BE2C (cell line): Measurements from ENCODE around the gene HNRNPK.

Experiments
- DNase-seq: peaks from one replicate; pipeline ENCODE4 v3.0.0-alpha.2; 2020
- H3K27me3 ChIP-seq: fragments of 250-450 bp; sonication (Bioruptor Pico); 2 replicates; pipeline ENCODE4 v1.5.1; 2020; ENCODE audit warnings: mild to moderate bottlenecking
- H3K36me3 ChIP-seq: fragments of 250-450 bp; sonication (Bioruptor Pico); 2 replicates; pipeline ENCODE4 v1.5.1; 2020; ENCODE audit warnings: mild to moderate bottlenecking
- H3K4me1 ChIP-seq: fragments of 250-450 bp; sonication (Bioruptor Pico); 2 replicates; pipeline ENCODE4 v1.5.1; 2020
- H3K4me3 ChIP-seq: 2 replicates; pipeline ENCODE4 v1.5.1; 2011; ENCODE audit warnings: low read depth, low read length
- H3K9me3 ChIP-seq: fragments of 250-450 bp; sonication (Bioruptor Pico); 2 replicates; pipeline ENCODE4 v1.5.1; 2020
- CTCF ChIP-seq: IDR thresholded peaks from 2 replicates; pipeline ENCODE4 v1.5.1; 2012; ENCODE audit warnings: mild to moderate bottlenecking, low read depth, low read length

Gene HNRNPK

GRCh38 chr9:83964973-83965349, 15.1 kb downstream of the HNRNPK start:
- H3K36me3 ChIP-seq, result peaks cover 34% of the 10 kb centered on the region
- no peaks in the 10 kb centered on the region for H3K9me3 ChIP-seq
- H3K4me3 ChIP-seq, result no peak overlapping the region
- peaks cover 21% of the 10 kb centered on the region for H3K4me1 ChIP-seq
- TF ChIP-seq CTCF, result no peak
- H3K27me3 ChIP-seq, result no peaks in the 10 kb centered on the region
- DNase-seq, result no peak

- Histone ChIP-seq H3K9me3 (no peaks in the 10 kb centered on the region), H3K4me1 (peaks cover 19% of the 10 kb centered on the region), H3K36me3 (peaks cover 12% of the 10 kb centered on the region), H3K4me3 (no peak overlapping the region), H3K27me3 (no peaks in the 10 kb centered on the region)
- no peak for TF ChIP-seq CTCF
- no peak for DNase-seq
Observed at GRCh38 chr9:83962165-83962564, 17.9 kb downstream of the HNRNPK start.

GRCh38 chr9:83960991-83961390, 19.0 kb downstream of the HNRNPK start:
- H3K4me3 ChIP-seq, result no peak overlapping the region
- DNase-seq, result no peak
- H3K4me1 ChIP-seq, result peaks cover 7% of the 10 kb centered on the region
- no peak for TF ChIP-seq CTCF
- no peaks in the 10 kb centered on the region for H3K36me3 ChIP-seq
- H3K27me3 ChIP-seq, result no peaks in the 10 kb centered on the region
- no peaks in the 10 kb centered on the region for H3K9me3 ChIP-seq

GRCh38 chr9:83959061-83959460, 21.0 kb downstream of the HNRNPK start:
- no peak for DNase-seq
- Histone ChIP-seq H3K36me3 (no peaks in the 10 kb centered on the region), H3K27me3 (no peaks in the 10 kb centered on the region), H3K4me1 (no peaks in the 10 kb centered on the region), H3K9me3 (no peaks in the 10 kb centered on the region), H3K4me3 (no peak overlapping the region)
- no peak for TF ChIP-seq CTCF

- no peak for TF ChIP-seq CTCF
- no peak for DNase-seq
- Histone ChIP-seq H3K4me3 (peak overlapping the region; percentile 96), H3K4me1 (no peaks in the 10 kb centered on the region), H3K27me3 (no peaks in the 10 kb centered on the region), H3K36me3 (peaks cover 1% of the 10 kb centered on the region), H3K9me3 (no peaks in the 10 kb centered on the region)
Observed at GRCh38 chr9:83957248-83957513, 22.8 kb downstream of the HNRNPK start.

- Histone ChIP-seq H3K4me1 (no peaks in the 10 kb centered on the region), H3K27me3 (no peaks in the 10 kb centered on the region), H3K36me3 (peaks cover 4% of the 10 kb centered on the region), H3K9me3 (no peaks in the 10 kb centered on the region), H3K4me3 (peak overlapping the region; percentile 96)
- DNase-seq, result peak; percentile 77
- TF ChIP-seq CTCF, result no peak
Observed at GRCh38 chr9:83956436-83957247, 23.4 kb downstream of the HNRNPK start.
